ENCODE measurements around the gene ZNF598.

Gene ZNF598

GRCh38 chr16:1964506-1965395, 44.9 kb downstream of the ZNF598 start, which contains the start of gene RPS2 (continued):
- TF ChIP-seq ZNF560 (tag by site-specific recombination; IDR thresholded peaks at IDR 0.05; ENCODE audit: borderline replicate concordance) (no peak), ZNF239 (tag by site-specific recombination; IDR thresholded peaks at IDR 0.05) (peak; percentile 64; the same call in 1 of the 2 replicates)

GRCh38 chr16:1963806-1964505, 45.7 kb downstream of the ZNF598 start:
- ChIA-PET CTCF (interaction anchor here (0.7 to 1.1 kb wide), 2 partner anchors 9 to 100 kb away, joined by 3 read pairs; no protein-coding TSS in a partner anchor), POLR2A (interaction anchor here (0.5 to 2.7 kb wide), 54 partner anchors 8 to 1056 kb away, joined by 3 to 76 read pairs (median 5); partner anchors contain the start of genes E4F1, ECI1, EME2 and FAHD1)
- Histone ChIP-seq H3K9me3 (ENCODE audit: control insufficient read depth, insufficient read depth, low read depth, low read length) (no peaks in the 10 kb centered on the region), H3K4me1 (ENCODE audit: control insufficient read depth, insufficient read depth, low read length) (no peaks in the 10 kb centered on the region; the same call in 1 of the 2 replicates), H3K4me3 (ENCODE audit: low read depth, low read length) (peak overlapping the region; percentile 94), H3K27ac (ENCODE audit: extremely low read depth, low read depth, low read length) (peak overlapping the region; percentile 100), H3K36me3 (ENCODE audit: control insufficient read depth in 2 of 2, insufficient read depth in 1 of 2, low read length in 2 of 2) (peaks cover 0 to 42% of the 10 kb centered on the region in 2 experiments; a peak in 1 of 3 replicates)
- TF ChIP-seq, protein P1, sequence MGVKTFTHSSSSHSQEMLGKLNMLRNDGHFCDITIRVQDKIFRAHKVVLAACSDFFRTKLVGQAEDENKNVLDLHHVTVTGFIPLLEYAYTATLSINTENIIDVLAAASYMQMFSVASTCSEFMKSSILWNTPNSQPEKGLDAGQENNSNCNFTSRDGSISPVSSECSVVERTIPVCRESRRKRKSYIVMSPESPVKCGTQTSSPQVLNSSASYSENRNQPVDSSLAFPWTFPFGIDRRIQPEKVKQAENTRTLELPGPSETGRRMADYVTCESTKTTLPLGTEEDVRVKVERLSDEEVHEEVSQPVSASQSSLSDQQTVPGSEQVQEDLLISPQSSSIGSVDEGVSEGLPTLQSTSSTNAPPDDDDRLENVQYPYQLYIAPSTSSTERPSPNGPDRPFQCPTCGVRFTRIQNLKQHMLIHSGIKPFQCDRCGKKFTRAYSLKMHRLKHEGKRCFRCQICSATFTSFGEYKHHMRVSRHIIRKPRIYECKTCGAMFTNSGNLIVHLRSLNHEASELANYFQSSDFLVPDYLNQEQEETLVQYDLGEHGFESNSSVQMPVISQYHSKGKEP (tag by site-specific recombination; IDR thresholded peaks at IDR 0.05): no peak
- peak; percentile 51; the same call in 1 of the 2 replicates for TF ChIP-seq ZNF776 (tag by site-specific recombination; IDR thresholded peaks at IDR 0.05; ENCODE audit: borderline replicate concordance)
- no peak for TF ChIP-seq ZNF837 (tag by site-specific recombination; IDR thresholded peaks at IDR 0.05)
- TF ChIP-seq ZNF202 (tag by site-specific recombination; IDR thresholded peaks at IDR 0.05; ENCODE audit: borderline replicate concordance): no peak
- TF ChIP-seq ZBTB20 (tag by site-specific recombination; IDR thresholded peaks at IDR 0.05): no peak
- peak; percentile 49; the same call in 1 of the 2 replicates for TF ChIP-seq CTCF (tag by site-specific recombination; IDR thresholded peaks at IDR 0.05)
- TF ChIP-seq AEBP2 (tag by site-specific recombination; IDR thresholded peaks at IDR 0.05; ENCODE audit: borderline replicate concordance): 0 out of 2 replicates have a peak, but pooled peaks have one; percentile 7
- TF ChIP-seq ZSCAN30 (tag by site-specific recombination; IDR thresholded peaks at IDR 0.05): no peak
- TF ChIP-seq ZNF214 (tag by site-specific recombination; IDR thresholded peaks at IDR 0.05; ENCODE audit: borderline replicate concordance): no peak
- TF ChIP-seq OSR2 (tag by site-specific recombination; IDR thresholded peaks at IDR 0.05): no peak
- TF ChIP-seq ZNF146 (tag by site-specific recombination; IDR thresholded peaks at IDR 0.05): 0 out of 2 replicates have a peak, but pooled peaks have one; percentile 3
- TF ChIP-seq ZNF10 (tag by site-specific recombination; IDR thresholded peaks at IDR 0.05): 0 out of 2 replicates have a peak, but pooled peaks have one; percentile 7
- TF ChIP-seq BCL11A (tag by site-specific recombination; IDR thresholded peaks at IDR 0.05; ENCODE audit: low read depth): no peak
- TF ChIP-seq ZNF169 (tag by site-specific recombination; IDR thresholded peaks at IDR 0.05): no peak
- no peak for TF ChIP-seq KLF17 (tag by site-specific recombination; IDR thresholded peaks at IDR 0.05)
- TF ChIP-seq KLF16 (tag by site-specific recombination; IDR thresholded peaks at IDR 0.05): no peak
